Stimulated activated CD8-positive, alpha-beta memory T cell treated with anti-CD3 and anti-CD28 coated beads, Interleukin-4, amount 100 ng/mL, for 48 hours (primary cell): ENCODE data around the gene C10orf120.
A peak's percentile ranks its signal among the peaks of the same experiment; 100 is the strongest.

Experiments used
- DNase-seq: peaks from one replicate; pipeline ENCODE4 v3.0.0-alpha.2; 2020

The C10orf120 gene

DNA sequence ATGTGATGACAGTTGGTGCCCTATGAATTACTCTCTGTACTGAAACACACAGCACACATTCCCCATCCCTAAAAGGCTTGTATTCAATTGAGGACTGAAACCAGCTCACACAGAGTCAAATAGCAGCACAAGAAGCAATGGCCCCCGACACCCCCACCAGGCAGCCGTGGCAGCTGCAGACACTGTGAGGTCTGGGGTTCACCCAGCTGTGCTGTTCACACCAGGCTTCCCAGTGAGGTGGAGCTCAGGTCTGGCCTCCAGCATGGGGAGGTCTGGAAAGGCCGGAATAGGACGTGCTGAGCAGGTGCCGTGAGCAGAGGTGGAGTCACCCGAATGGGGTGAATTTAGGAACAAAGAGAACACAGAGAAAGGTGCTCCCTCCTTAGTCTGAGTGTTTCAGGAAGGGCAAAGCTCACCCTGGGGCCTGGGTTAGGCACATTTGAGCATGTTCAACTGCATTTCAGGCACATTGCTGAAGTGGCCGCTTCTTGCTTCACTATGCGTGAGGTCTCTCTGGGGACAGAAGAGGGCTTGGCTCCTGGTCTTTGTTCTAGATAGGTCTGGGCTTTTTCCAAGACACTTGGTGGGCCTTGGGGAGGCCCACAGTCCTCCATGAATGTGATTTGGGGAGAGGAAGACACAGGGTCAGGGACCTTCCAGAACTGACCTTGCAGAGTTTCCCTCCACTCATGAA lies 41.1 kb downstream of the C10orf120 start:
- DNase-seq, result no peak

DNA sequence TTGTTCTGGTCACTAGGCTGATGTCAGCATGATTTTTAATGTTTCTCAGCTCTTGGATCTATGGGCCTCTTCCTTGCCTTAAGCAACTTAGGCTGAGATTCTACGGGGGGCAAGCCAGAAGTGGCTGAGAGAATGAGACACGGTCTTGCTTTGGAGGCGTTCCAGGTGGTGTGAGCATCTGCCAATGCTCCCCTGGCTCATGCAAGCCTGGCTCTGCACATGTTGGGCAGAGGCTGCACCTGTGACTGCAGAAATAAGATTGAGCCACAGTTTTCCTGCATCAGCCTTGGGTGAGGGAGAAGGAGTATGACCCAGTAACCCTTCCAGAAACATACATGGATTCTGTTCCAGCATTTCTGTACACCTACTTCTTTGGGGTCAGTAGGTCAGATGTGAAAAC lies 41.9 kb downstream of the C10orf120 start:
- no peak for DNase-seq

GRCh38 chr10:122657255-122657654 lies 42.4 kb downstream of the C10orf120 start:
- no peak for DNase-seq

DNA sequence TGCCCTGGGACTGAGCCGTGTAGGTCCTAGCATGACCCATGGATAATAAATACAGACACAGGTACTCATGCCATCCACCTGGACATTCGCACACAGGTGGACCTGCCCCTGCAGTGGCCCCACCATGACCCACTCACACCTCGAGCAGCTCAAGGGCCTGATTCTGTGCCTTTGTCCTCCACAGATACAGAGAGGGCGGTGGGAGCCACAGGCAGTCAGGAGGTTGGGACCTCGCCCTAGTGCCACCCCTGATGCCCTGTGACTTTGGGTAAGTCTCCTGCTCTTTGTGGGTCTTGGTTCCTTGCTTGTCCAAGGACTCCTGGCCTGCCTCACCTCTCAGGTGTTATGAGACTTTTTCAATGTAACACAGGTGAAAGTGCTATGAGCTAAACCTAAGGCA lies 42.9 kb downstream of the C10orf120 start:
- DNase-seq, result no peak

GRCh38 chr10:122656308-122656705 lies 43.3 kb downstream of the C10orf120 start:
- DNase-seq, result no peak

DNA sequence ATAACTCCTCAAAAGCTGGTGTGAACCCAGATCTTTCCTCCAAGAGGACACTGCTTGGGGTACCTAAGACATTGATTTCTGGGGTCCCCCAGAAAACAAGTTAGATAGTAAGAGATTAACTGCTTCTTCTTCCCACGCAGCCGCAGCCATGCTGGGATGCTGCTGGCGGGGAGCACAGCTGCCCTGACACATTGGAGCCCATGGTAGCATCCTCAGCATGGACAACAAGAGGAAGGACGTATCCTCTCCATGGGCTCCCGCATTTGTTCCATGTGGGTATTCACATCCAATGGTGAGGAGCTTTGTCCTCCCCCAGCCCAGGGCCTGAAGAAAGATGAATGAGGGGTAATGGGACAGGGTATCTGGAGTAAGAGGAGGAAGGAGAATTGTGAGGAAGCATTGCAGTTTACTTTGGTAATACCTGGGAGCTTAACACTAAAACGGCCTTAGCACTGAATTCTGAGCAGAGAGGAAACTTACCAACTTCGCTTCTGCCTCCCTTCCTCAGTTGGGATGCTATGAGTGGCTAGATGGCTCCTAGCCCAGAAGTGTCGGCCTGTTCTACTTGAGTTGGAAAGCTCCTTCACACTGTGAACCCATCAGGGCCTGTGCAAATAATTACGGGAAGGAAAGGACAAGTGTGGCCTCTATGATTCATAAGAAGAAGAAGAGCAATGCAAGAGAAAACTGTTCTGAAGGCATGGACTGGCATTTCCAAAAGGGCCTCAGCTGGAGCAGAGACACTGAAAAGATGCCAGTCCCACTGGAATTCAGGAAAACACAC lies 43.9 kb downstream of the C10orf120 start:
- DNase-seq, result no peak

GRCh38 chr10:122650331-122650730 lies 49.3 kb downstream of the C10orf120 start:
- DNase-seq, result no peak

DNA sequence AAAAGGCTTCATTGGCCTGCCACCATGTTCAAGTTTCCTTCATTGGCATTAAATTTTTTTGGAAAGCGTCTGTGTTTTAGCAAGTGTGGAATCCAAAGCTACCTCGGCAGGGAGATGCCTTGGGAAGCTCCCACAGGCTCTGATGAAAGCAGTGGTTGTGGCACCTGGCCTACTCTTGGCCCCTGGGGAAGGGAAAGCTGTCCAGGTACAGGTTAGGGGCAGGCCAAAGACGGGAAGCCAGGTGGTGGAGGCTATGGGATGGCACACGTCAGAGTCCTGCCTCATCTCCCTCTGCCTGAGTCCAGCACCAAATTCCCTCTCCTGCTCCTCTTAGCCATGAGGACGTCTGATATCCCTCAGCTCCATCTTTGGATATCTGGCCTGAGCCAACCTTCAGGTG lies 49.7 kb downstream of the C10orf120 start:
- no peak for DNase-seq

- peak; percentile 54 for DNase-seq
Observed at GRCh38 chr10:122648599-122649428, 50.8 kb downstream of the C10orf120 start.
